WTC11 (cell line): ENCODE data around the gene FBXO3. TPM values are rescaled to one million over a fixed set of nuclear protein-coding genes. Genes with fewer than 3 reads are reported as not detected.
"Not testable (repeated sequence)": the region's sequence is repeated elsewhere in the genome, so short reads cannot be mapped to it uniquely, and the experiment has no call there.

Experiments used
- ATAC-seq: fragments of 200-7000 bp; cut with Tn5 transposase; 2 replicates; pipeline ENCODE4 v1.10.0; 2021; ENCODE audit warnings: mild to moderate bottlenecking, moderate library complexity
- Bru-seq: library from RNA; stranded (reverse); fragments of 400-500 nt; gene quantifications from one replicate; lab custom pipeline; 2021; lab: Mats Ljungman, UMichigan
- CTCF ChIA-PET: fragments of 300-600 bp; sonication (Branson Sonifier 250); formaldehyde crosslinking; loops from one replicate; lab custom pipeline; 2021; ENCODE audit warnings: antibody characterized with exemption; lab: Charles Lee
- POLR2A ChIA-PET: fragments of 350-600 bp; sonication (Branson Sonifier 250); formaldehyde crosslinking; loops from one replicate; lab custom pipeline; 2021; ENCODE audit warnings: antibody characterized with exemption; lab: Charles Lee
- DNase-seq: peaks from one replicate; pipeline ENCODE4 v3.0.0; 2021; ENCODE audit warnings: low spot score
- H3K27ac Mint-ChIP-seq: 2 replicates; pipeline ENCODE4 v1.8.0; 2021; ENCODE audit warnings: mixed read lengths
- H3K27me3 Mint-ChIP-seq: 2 replicates; pipeline ENCODE4 v1.8.0; 2021; ENCODE audit warnings: low read depth, mild to moderate bottlenecking, moderate library complexity, mixed read lengths
- H3K36me3 Mint-ChIP-seq: 2 replicates; pipeline ENCODE4 v1.8.0; 2021; ENCODE audit warnings: mixed read lengths
- H3K4me1 Mint-ChIP-seq: 2 replicates; pipeline ENCODE4 v1.8.0; 2022; ENCODE audit warnings: mixed read lengths
- H3K4me3 Mint-ChIP-seq: 2 replicates; pipeline ENCODE4 v1.8.0; 2021; ENCODE audit warnings: mild to moderate bottlenecking, moderate library complexity, mixed read lengths
- H3K9me3 Mint-ChIP-seq: 2 replicates; pipeline ENCODE4 v1.8.0; 2021; ENCODE audit warnings: mixed read lengths
- E2F5 ChIP-seq: sonication (generic); formaldehyde crosslinking; IDR thresholded peaks from 2 replicates; pipeline ENCODE4 v1.8.1; 2022; ENCODE audit warnings: mild to moderate bottlenecking, moderate library complexity, missing genetic modification reagents
- HMGXB4 ChIP-seq: sonication (generic); formaldehyde crosslinking; IDR thresholded peaks from 2 replicates; pipeline ENCODE4 v1.8.1; 2023; ENCODE audit warnings: mild to moderate bottlenecking, moderate library complexity, missing genetic modification reagents
- MLX ChIP-seq: sonication (generic); formaldehyde crosslinking; IDR thresholded peaks from 2 replicates; pipeline ENCODE4 v1.8.1; 2023; ENCODE audit warnings: mild to moderate bottlenecking, missing genetic modification reagents, moderate library complexity
- NFYB ChIP-seq: sonication (generic); formaldehyde crosslinking; conservative IDR thresholded peaks from 2 replicates; pipeline ENCODE4 v1.8.0; 2022; ENCODE audit warnings: low read depth, missing genetic modification reagents
- ZBTB21 ChIP-seq: sonication (generic); formaldehyde crosslinking; IDR thresholded peaks from 2 replicates; pipeline ENCODE4 v1.8.1; 2023; ENCODE audit warnings: mild to moderate bottlenecking, missing genetic modification reagents, borderline replicate concordance
- ZNF121 ChIP-seq: sonication (generic); formaldehyde crosslinking; IDR thresholded peaks from 2 replicates; pipeline ENCODE4 v1.8.0; 2023; ENCODE audit warnings: missing genetic modification reagents
- ZNF263 ChIP-seq: sonication (generic); formaldehyde crosslinking; IDR thresholded peaks from 2 replicates; pipeline ENCODE4 v1.8.1; 2022; ENCODE audit warnings: low read depth, mild to moderate bottlenecking, moderate library complexity, missing genetic modification reagents
- long read RNA-seq, 3 experiments: library from RNA in 1 of 3; library from capped mRNA in 1 of 3; library from polyadenylated mRNA in 1 of 3; unstranded in 2 of 3; stranded (forward) in 1 of 3; transcript quantifications; one replicate each; pipeline ENCODE4 v2.0.0, GENCODE V29; 2021
- total RNA-seq: library from RNA; stranded (reverse); gene quantifications from 3 replicates; pipeline ENCODE4 v1.2.3, GENCODE V29; 2021
- TF ChIP-seq, protein P1 (sequence below): sonication (generic); formaldehyde crosslinking; IDR thresholded peaks from 2 replicates; pipeline ENCODE4 v1.8.0; 2023; ENCODE audit warnings: mild to moderate bottlenecking, missing genetic modification reagents
- TF ChIP-seq, protein P2 (sequence below): sonication (generic); formaldehyde crosslinking; IDR thresholded peaks from 2 replicates; pipeline ENCODE4 v1.8.0; 2022; ENCODE audit warnings: mild to moderate bottlenecking, missing genetic modification reagents
- TF ChIP-seq, protein P3 (sequence below): sonication (generic); formaldehyde crosslinking; conservative IDR thresholded peaks from 2 replicates; pipeline ENCODE4 v1.8.1; 2022; ENCODE audit warnings: mild to moderate bottlenecking, missing genetic modification reagents
- TF ChIP-seq, protein P4 (sequence below): fragments of 250-450 bp; sonication (Bioruptor Pico); IDR thresholded peaks from 2 replicates; pipeline ENCODE4 v1.9.0; 2021; ENCODE audit warnings: mild to moderate bottlenecking

Gene FBXO3, protein sequence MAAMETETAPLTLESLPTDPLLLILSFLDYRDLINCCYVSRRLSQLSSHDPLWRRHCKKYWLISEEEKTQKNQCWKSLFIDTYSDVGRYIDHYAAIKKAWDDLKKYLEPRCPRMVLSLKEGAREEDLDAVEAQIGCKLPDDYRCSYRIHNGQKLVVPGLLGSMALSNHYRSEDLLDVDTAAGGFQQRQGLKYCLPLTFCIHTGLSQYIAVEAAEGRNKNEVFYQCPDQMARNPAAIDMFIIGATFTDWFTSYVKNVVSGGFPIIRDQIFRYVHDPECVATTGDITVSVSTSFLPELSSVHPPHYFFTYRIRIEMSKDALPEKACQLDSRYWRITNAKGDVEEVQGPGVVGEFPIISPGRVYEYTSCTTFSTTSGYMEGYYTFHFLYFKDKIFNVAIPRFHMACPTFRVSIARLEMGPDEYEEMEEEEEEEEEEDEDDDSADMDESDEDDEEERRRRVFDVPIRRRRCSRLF
- total RNA-seq (14.5 to 19.0 TPM (median 15.7 TPM) in 3 replicates), Bru-seq, nascent RNA (percentile 74 among the genes with signal in this experiment)
- long read RNA-seq, experiment 1, transcript FBXO3-201 (11 exons, 2,397 nt) = major isoform, 95 of 131 reads
- long read RNA-seq, experiment 1, transcript FBXO3-202 (10 exons, 1,672 nt) = minor isoform, 15 of 131 reads
- long read RNA-seq, experiment 1, partial matches to known transcripts = 5 of 131 reads
- long read RNA-seq, experiment 1, other reads (novel, unspliced or antisense) = 15 of 131 reads
- long read RNA-seq, experiment 2, transcript FBXO3-201 (11 exons, 2,397 nt) = major isoform, 12 of 27 reads
- long read RNA-seq, experiment 2, partial matches to known transcripts = 6 of 27 reads
- long read RNA-seq, experiment 2, other reads (novel, unspliced or antisense) = 5 of 27 reads
- long read RNA-seq, experiment 3, transcript FBXO3-201 (11 exons, 2,397 nt) = major isoform, 17 of 25 reads
- long read RNA-seq, experiment 3, partial matches to known transcripts = 3 of 25 reads
- long read RNA-seq, experiment 3, other reads (novel, unspliced or antisense) = 4 of 25 reads

DNA sequence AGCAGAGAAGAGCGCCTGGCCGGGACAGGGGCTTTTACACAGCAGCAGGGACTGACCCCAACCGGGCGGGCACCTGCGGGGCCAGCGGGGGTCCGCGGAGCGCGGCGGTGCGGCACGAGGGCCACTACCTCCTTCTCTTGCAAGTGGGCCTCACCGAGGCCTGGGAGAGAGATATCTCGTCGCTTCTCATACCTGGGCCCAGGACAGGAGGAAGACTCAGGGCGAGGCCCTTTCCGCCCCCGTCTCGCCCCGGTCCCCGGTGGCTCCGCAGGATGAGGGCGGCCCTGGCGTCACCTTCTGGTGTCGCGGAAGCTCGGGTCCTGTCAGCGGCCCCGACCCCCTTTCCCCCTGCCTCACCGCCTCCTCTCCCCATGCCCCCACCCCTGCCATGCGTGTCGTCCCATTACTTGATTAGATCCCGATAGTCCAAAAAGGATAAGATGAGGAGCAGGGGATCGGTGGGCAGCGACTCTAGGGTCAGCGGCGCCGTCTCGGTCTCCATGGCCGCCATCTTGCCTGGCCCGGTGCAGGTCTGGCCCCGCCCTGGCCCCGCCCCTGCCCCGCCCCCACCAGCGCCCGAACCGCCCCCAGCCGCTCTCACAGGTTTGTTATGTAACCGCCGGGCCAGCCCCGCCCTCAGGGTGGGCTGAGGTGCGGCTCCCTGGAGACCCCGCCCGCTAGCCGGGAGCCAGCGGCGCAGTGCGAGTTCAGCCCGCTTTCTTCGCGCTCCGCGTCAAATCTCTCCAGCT, at the start of gene FBXO3:
Gene FBXO3, minus strand, starts transcription at position 534 of the 749 bp plus-strand sequence. Its CDS starts 23 bp downstream, at position 511.
- POLR2A ChIA-PET = interaction anchor here (2.1 kb wide), 1 partner anchor 38 kb away, joined by 6 read pairs; the partner anchor contains the start of gene CD59
- Mint-ChIP-seq H3K9me3 (no peaks in the 10 kb centered on the region), H3K27me3 (peaks cover 29% of the 10 kb centered on the region), H3K27ac (peak within 1 kb of the TSS; percentile 65), H3K36me3 (no peaks in the 10 kb centered on the region; the same call in 1 of the 2 replicates), H3K4me1 (peaks cover 39% of the 10 kb centered on the region), H3K4me3 (peak within 1 kb of the TSS; percentile 97)
- CTCF ChIA-PET = interaction anchor here (0.9 to 1.1 kb wide), 3 partner anchors 33 to 38 kb away, joined by 3 to 4 read pairs (median 3); partner anchors contain the start of gene CD59
- TF ChIP-seq, protein P1, sequence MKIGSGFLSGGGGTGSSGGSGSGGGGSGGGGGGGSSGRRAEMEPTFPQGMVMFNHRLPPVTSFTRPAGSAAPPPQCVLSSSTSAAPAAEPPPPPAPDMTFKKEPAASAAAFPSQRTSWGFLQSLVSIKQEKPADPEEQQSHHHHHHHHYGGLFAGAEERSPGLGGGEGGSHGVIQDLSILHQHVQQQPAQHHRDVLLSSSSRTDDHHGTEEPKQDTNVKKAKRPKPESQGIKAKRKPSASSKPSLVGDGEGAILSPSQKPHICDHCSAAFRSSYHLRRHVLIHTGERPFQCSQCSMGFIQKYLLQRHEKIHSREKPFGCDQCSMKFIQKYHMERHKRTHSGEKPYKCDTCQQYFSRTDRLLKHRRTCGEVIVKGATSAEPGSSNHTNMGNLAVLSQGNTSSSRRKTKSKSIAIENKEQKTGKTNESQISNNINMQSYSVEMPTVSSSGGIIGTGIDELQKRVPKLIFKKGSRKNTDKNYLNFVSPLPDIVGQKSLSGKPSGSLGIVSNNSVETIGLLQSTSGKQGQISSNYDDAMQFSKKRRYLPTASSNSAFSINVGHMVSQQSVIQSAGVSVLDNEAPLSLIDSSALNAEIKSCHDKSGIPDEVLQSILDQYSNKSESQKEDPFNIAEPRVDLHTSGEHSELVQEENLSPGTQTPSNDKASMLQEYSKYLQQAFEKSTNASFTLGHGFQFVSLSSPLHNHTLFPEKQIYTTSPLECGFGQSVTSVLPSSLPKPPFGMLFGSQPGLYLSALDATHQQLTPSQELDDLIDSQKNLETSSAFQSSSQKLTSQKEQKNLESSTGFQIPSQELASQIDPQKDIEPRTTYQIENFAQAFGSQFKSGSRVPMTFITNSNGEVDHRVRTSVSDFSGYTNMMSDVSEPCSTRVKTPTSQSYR (CRISPR knock-in tag) = peak; percentile 34; the same call in 1 of the 2 replicates
- TF ChIP-seq, protein P2, sequence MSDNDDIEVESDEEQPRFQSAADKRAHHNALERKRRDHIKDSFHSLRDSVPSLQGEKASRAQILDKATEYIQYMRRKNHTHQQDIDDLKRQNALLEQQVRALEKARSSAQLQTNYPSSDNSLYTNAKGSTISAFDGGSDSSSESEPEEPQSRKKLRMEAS (CRISPR knock-in tag) = no peak; the same call in 1 of the 2 replicates
- TF ChIP-seq, protein P3, sequence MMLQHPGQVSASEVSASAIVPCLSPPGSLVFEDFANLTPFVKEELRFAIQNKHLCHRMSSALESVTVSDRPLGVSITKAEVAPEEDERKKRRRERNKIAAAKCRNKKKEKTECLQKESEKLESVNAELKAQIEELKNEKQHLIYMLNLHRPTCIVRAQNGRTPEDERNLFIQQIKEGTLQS (CRISPR knock-in tag) = no peak
- TF ChIP-seq ZBTB21 (CRISPR knock-in tag) = no peak
- TF ChIP-seq HMGXB4 (CRISPR knock-in tag) = 0 out of 2 replicates have a peak, but pooled peaks have one; percentile 42
- TF ChIP-seq, protein P4, sequence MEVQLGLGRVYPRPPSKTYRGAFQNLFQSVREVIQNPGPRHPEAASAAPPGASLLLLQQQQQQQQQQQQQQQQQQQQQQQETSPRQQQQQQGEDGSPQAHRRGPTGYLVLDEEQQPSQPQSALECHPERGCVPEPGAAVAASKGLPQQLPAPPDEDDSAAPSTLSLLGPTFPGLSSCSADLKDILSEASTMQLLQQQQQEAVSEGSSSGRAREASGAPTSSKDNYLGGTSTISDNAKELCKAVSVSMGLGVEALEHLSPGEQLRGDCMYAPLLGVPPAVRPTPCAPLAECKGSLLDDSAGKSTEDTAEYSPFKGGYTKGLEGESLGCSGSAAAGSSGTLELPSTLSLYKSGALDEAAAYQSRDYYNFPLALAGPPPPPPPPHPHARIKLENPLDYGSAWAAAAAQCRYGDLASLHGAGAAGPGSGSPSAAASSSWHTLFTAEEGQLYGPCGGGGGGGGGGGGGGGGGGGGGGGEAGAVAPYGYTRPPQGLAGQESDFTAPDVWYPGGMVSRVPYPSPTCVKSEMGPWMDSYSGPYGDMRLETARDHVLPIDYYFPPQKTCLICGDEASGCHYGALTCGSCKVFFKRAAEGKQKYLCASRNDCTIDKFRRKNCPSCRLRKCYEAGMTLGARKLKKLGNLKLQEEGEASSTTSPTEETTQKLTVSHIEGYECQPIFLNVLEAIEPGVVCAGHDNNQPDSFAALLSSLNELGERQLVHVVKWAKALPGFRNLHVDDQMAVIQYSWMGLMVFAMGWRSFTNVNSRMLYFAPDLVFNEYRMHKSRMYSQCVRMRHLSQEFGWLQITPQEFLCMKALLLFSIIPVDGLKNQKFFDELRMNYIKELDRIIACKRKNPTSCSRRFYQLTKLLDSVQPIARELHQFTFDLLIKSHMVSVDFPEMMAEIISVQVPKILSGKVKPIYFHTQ (CRISPR knock-in tag) = no peak
- TF ChIP-seq MLX (CRISPR knock-in tag) = no peak
- TF ChIP-seq E2F5 = 0 out of 2 replicates have a peak, but pooled peaks have one; percentile 23
- no peak for TF ChIP-seq NFYB (CRISPR knock-in tag)
- no peak for TF ChIP-seq ZNF121 (CRISPR knock-in tag)
- no peak for TF ChIP-seq ZNF263 (CRISPR knock-in tag)
- ATAC-seq (peak; percentile 89), DNase-seq (peak; percentile 92)

- H3K4me1 Mint-ChIP-seq, POLR2A ChIA-PET, CTCF ChIA-PET, H3K27ac Mint-ChIP-seq, H3K9me3 Mint-ChIP-seq, H3K36me3 Mint-ChIP-seq, H3K4me3 Mint-ChIP-seq, ATAC-seq, DNase-seq: not testable (repeated sequence)
- peaks cover 18% of the 10 kb centered on the region for H3K27me3 Mint-ChIP-seq
Observed at GRCh38 chr11:33822981-33823380, 48.7 kb upstream of the FBXO3 start.
